22Rv1 (cell line): ENCODE results near the gene SPEM2.

Experiments used
- ZFX ChIP-seq: fragments of 450-650 bp; IDR thresholded peaks from 2 replicates; pipeline ENCODE4 v1.6.1; 2017; ENCODE audit warnings: antibody characterized with exemption, borderline replicate concordance
- TF ChIP-seq, protein P1 (sequence below): fragments of 450-650 bp; IDR thresholded peaks from 2 replicates; pipeline ENCODE4 v1.5.1; 2017; ENCODE audit warnings: mild to moderate bottlenecking

GRCh38 chr17:7466639-7467341 is 41.4 kb downstream of the SPEM2 start:
- TF ChIP-seq, protein P1, sequence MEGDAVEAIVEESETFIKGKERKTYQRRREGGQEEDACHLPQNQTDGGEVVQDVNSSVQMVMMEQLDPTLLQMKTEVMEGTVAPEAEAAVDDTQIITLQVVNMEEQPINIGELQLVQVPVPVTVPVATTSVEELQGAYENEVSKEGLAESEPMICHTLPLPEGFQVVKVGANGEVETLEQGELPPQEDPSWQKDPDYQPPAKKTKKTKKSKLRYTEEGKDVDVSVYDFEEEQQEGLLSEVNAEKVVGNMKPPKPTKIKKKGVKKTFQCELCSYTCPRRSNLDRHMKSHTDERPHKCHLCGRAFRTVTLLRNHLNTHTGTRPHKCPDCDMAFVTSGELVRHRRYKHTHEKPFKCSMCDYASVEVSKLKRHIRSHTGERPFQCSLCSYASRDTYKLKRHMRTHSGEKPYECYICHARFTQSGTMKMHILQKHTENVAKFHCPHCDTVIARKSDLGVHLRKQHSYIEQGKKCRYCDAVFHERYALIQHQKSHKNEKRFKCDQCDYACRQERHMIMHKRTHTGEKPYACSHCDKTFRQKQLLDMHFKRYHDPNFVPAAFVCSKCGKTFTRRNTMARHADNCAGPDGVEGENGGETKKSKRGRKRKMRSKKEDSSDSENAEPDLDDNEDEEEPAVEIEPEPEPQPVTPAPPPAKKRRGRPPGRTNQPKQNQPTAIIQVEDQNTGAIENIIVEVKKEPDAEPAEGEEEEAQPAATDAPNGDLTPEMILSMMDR, result no peak
- no peak for TF ChIP-seq ZFX
